Upper lobe of left lung (tissue), 4 donors: ENCODE results near the gene SUGP1.

Experiments
- EP300 ChIP-seq, 4 donors: sonication (generic); formaldehyde crosslinking; IDR thresholded peaks; one replicate each; pipeline ENCODE4 v1.5.1; 2017; ENCODE audit warnings: antibody characterized with exemption in 4 of 4, control low read depth in 2 of 4
- POLR2AphosphoS5 ChIP-seq, 2 donors: sonication (generic); formaldehyde crosslinking; IDR thresholded peaks; one replicate each; pipeline ENCODE4 v1.5.1; 2017; ENCODE audit warnings: antibody characterized with exemption in 2 of 2
- TF ChIP-seq, protein P1 (sequence below), 6 experiments: fragments of 450-650 bp in 4 of 6; fragments of 200-600 bp in 2 of 6; sonication (generic) in 2 of 6; IDR thresholded peaks; one replicate each; pipeline ENCODE4 v1.5.1; 2016 to 2019; ENCODE audit warnings: antibody characterized with exemption in 6 of 6

DNA sequence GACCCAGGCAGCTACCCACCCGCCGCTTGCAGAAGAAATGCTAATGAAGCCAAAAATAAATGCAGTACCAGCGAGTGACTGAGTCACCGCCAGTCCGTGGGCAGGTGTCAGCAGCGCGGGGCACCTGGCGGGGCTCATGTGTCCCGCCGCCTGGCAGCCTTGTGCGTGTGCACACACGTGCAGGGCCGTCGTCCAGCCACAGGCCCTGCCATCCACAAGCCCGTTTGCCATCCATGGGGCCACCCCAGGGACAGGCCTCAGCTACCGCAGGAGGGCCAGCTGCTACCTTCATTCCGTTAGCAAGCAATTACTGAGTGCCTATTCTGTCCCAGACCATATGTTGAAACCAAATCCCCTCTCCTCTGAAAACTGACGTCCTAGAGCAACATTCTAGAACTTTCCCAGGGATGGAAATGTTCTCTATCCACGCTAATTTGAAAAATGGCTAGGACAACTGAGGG lies 88.0 kb downstream of the SUGP1 start:
- TF ChIP-seq, protein P1, sequence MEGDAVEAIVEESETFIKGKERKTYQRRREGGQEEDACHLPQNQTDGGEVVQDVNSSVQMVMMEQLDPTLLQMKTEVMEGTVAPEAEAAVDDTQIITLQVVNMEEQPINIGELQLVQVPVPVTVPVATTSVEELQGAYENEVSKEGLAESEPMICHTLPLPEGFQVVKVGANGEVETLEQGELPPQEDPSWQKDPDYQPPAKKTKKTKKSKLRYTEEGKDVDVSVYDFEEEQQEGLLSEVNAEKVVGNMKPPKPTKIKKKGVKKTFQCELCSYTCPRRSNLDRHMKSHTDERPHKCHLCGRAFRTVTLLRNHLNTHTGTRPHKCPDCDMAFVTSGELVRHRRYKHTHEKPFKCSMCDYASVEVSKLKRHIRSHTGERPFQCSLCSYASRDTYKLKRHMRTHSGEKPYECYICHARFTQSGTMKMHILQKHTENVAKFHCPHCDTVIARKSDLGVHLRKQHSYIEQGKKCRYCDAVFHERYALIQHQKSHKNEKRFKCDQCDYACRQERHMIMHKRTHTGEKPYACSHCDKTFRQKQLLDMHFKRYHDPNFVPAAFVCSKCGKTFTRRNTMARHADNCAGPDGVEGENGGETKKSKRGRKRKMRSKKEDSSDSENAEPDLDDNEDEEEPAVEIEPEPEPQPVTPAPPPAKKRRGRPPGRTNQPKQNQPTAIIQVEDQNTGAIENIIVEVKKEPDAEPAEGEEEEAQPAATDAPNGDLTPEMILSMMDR (IDR thresholded peaks at IDR 0.05): no peak
- TF ChIP-seq POLR2AphosphoS5 (IDR thresholded peaks at IDR 0.05) (no peak), EP300 (IDR thresholded peaks at IDR 0.05) (no peak)
